Ascending aorta (tissue), 2 donors: ENCODE measurements around the gene APBA2. TPM values are rescaled to one million over a fixed set of nuclear protein-coding genes. Genes with fewer than 3 reads are reported as not detected.
A peak's percentile ranks its signal among the peaks of the same experiment; 100 is the strongest.

ENCODE experiments used
- DNase-seq, 2 donors: peaks; one replicate each; pipeline ENCODE4 v3.0.0-alpha.2; 2019; ENCODE audit warnings: low spot score in 2 of 2
- H3K27ac ChIP-seq, 2 donors: fragments of 200-600 bp; sonication (generic); one replicate each; pipeline ENCODE4 v1.5.1; 2016 to 2017; ENCODE audit warnings: mild to moderate bottlenecking in 1 of 2
- H3K27me3 ChIP-seq: fragments of 200-600 bp; sonication (generic); one replicate; pipeline ENCODE4 v1.5.1; 2017
- H3K36me3 ChIP-seq, 2 donors: fragments of 200-600 bp; sonication (generic); one replicate each; pipeline ENCODE4 v1.5.1; 2016
- H3K4me1 ChIP-seq, 2 donors: fragments of 200-600 bp; sonication (generic); one replicate each; pipeline ENCODE4 v1.5.1; 2016 to 2017; ENCODE audit warnings: mild to moderate bottlenecking in 1 of 2
- H3K4me3 ChIP-seq, 2 donors: fragments of 200-600 bp; sonication (generic); one replicate each; pipeline ENCODE4 v1.5.1; 2016 to 2017; ENCODE audit warnings: mild to moderate bottlenecking in 1 of 2
- H3K9me3 ChIP-seq, 2 donors: fragments of 200-600 bp; sonication (generic); one replicate each; pipeline ENCODE4 v1.5.1; 2016
- CTCF ChIP-seq, 3 experiments: fragments of 200-600 bp in 2 of 3; fragments of 450-650 bp in 1 of 3; sonication (generic) in 2 of 3; IDR thresholded peaks; one replicate each; pipeline ENCODE4 v1.5.1; 2016 to 2019; ENCODE audit warnings: antibody characterized with exemption in 3 of 3, mild to moderate bottlenecking in 1 of 3, moderate library complexity in 1 of 3
- intact Hi-C: fragments of 100-400 bp; cut with DNase I; formaldehyde crosslinking; loops from one replicate; pipeline ENCODE4 v1.15.1; 2023
- total RNA-seq: library from RNA; depleted of rRNA; stranded (reverse); fragments of >200 nt; gene quantifications from one replicate; pipeline ENCODE4 v1.1.0, GENCODE V29; 2016

Gene APBA2
- total RNA-seq, 1 donor from 2014 or later, result 2.4 TPM

- no peak for DNase-seq
- TF ChIP-seq CTCF (IDR thresholded peaks at IDR 0.05), result no peak
- H3K9me3 ChIP-seq, result no peaks in the 10 kb centered on the region
- H3K27me3 ChIP-seq, result no peaks in the 10 kb centered on the region
- H3K36me3 ChIP-seq, result no peaks in the 10 kb centered on the region
- H3K4me3 ChIP-seq, result no peak overlapping the region
- H3K4me1 ChIP-seq, result no peaks in the 10 kb centered on the region
- intact Hi-C loops, result no loop called here
- H3K27ac ChIP-seq, result no peak overlapping the region
Measured at GRCh38 chr15:29134641-29135308, 249.0 kb downstream of the APBA2 start.

DNA sequence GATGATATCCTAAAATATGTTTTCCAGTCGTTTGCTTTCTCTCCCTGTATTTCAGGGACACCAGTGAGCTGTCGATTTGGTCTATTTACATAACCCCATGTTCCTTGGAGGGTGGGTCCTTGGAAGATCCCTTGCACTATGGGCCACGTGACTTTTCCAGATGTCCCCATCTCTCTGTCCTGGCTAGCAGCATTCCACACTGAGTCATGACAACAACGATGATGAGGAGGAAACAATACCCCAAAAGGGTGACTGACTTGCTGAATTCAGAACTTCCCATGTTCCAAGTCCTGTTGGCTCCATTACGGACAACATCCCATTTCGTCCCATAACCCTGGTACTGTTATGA is 249.5 kb downstream of the APBA2 start:
- H3K27ac ChIP-seq, result no peak overlapping the region
- H3K36me3 ChIP-seq, result no peaks in the 10 kb centered on the region
- no peak overlapping the region for H3K4me3 ChIP-seq
- no peaks in the 10 kb centered on the region for H3K4me1 ChIP-seq
- no peaks in the 10 kb centered on the region for H3K27me3 ChIP-seq
- intact Hi-C loops, result no loop called here
- H3K9me3 ChIP-seq, result no peaks in the 10 kb centered on the region
- no peak for TF ChIP-seq CTCF (IDR thresholded peaks at IDR 0.05)
- DNase-seq, result no peak

GRCh38 chr15:29135702-29136646 is 250.2 kb downstream of the APBA2 start:
- Histone ChIP-seq H3K36me3 (no peaks in the 10 kb centered on the region), H3K27me3 (no peaks in the 10 kb centered on the region), H3K4me3 (no peak overlapping the region), H3K27ac (no peak overlapping the region), H3K9me3 (no peaks in the 10 kb centered on the region), H3K4me1 (no peaks in the 10 kb centered on the region)
- intact Hi-C loops, result no loop called here
- TF ChIP-seq CTCF (IDR thresholded peaks at IDR 0.05), result no peak
- DNase-seq, result peak in 1 of 2 donors; percentile 50

GRCh38 chr15:29138260-29138659 is 252.5 kb downstream of the APBA2 start:
- no peaks in the 10 kb centered on the region for H3K27me3 ChIP-seq

GRCh38 chr15:29139072-29139471 is 253.3 kb downstream of the APBA2 start:
- DNase-seq, result peak in 1 of 2 donors; percentile 56
- Histone ChIP-seq H3K9me3 (no peaks in the 10 kb centered on the region), H3K4me1 (no peaks in the 10 kb centered on the region), H3K4me3 (no peak overlapping the region), H3K36me3 (no peaks in the 10 kb centered on the region), H3K27me3 (no peaks in the 10 kb centered on the region), H3K27ac (no peak overlapping the region)
- TF ChIP-seq CTCF (IDR thresholded peaks at IDR 0.05), result no peak
- intact Hi-C loops, result no loop called here

More at GRCh38 chr15:29138260-29138659, 252.5 kb downstream of the APBA2 start:
- Histone ChIP-seq H3K4me1 (no peaks in the 10 kb centered on the region), H3K4me3 (no peak overlapping the region), H3K36me3 (no peaks in the 10 kb centered on the region), H3K27ac (no peak overlapping the region), H3K9me3 (no peaks in the 10 kb centered on the region)
- intact Hi-C loops, result no loop called here
- DNase-seq, result peak in 1 of 2 donors; percentile 11
- TF ChIP-seq CTCF (IDR thresholded peaks at IDR 0.05), result no peak
